Measurements from ENCODE around the gene SEC31B.
A peak's percentile ranks its signal among the peaks of the same experiment; 100 is the strongest.

SEC31B gene

GRCh38 chr10:100519311-100520051, at the start of gene SEC31B:
SEC31B (minus strand) TSS chr10:100519861; CDS start chr10:100516952, 2,909 bp downstream.
- Histone ChIP-seq H3K9ac (no peak within 1 kb of the TSS), H3K4me2 (no peak within 1 kb of the TSS), H4K20me1 (peaks cover 0 to 33% (median 17%) of the 10 kb centered on the region in 11 experiments; a peak in 15 of 22 replicates), H3K36me3 (peaks cover 28 to 81% (median 65%) of the 10 kb centered on the region in 11 experiments), H3K4me1 (no peaks in the 10 kb centered on the region), H3K4me3 (no peak within 1 kb of the TSS), H3K27me3 (no peaks in the 10 kb centered on the region), H3K9me3 (replicated peaks in 1 of 11) (no peaks in the 10 kb centered on the region), H3K27ac (no peak within 1 kb of the TSS)
- no peak for TF ChIP-seq Cebpa-rat (IDR thresholded peaks at IDR 0.05)

- no peaks in the 10 kb centered on the region for H3K4me1 ChIP-seq
- no peak for TF ChIP-seq Cebpa-rat (IDR thresholded peaks at IDR 0.05)
- peaks cover 9 to 44% (median 39%) of the 10 kb centered on the region in 11 experiments; a peak in 20 of 22 replicates for H3K27me3 ChIP-seq
Observed at GRCh38 chr10:100568912-100569311, 49.3 kb upstream of the SEC31B start.

GRCh38 chr10:100567826-100568225, 48.2 kb upstream of the SEC31B start:
- no peak for TF ChIP-seq Cebpa-rat (IDR thresholded peaks at IDR 0.05)
- no peaks in the 10 kb centered on the region for H3K36me3 ChIP-seq
- H3K9me3 ChIP-seq (replicated peaks in 1 of 11), result no peaks in the 10 kb centered on the region
- peaks cover 0 to 5% (median 0%) of the 10 kb centered on the region in 11 experiments; a peak in 4 of 22 replicates for H4K20me1 ChIP-seq
- H3K4me3 ChIP-seq, result no peak overlapping the region
- H3K9ac ChIP-seq, result no peak overlapping the region
- H3K4me2 ChIP-seq, result no peak overlapping the region
- H3K27me3 ChIP-seq, result peaks cover 9 to 44% (median 39%) of the 10 kb centered on the region in 11 experiments; a peak in 20 of 22 replicates
- peaks cover 1 to 9% (median 7%) of the 10 kb centered on the region in 10 experiments; a peak in 17 of 20 replicates for H3K4me1 ChIP-seq
- no peak overlapping the region for H3K27ac ChIP-seq

More at GRCh38 chr10:100568912-100569311, 49.3 kb upstream of the SEC31B start:
- Histone ChIP-seq H4K20me1 (peaks cover 0 to 5% (median 0%) of the 10 kb centered on the region in 11 experiments; a peak in 3 of 22 replicates), H3K27ac (no peak overlapping the region), H3K4me2 (no peak overlapping the region), H3K9me3 (replicated peaks in 1 of 11) (no peaks in the 10 kb centered on the region), H3K36me3 (no peaks in the 10 kb centered on the region), H3K9ac (no peak overlapping the region), H3K4me3 (no peak overlapping the region)

- H3K27me3 ChIP-seq, result peaks cover 9 to 44% (median 39%) of the 10 kb centered on the region in 11 experiments; a peak in 20 of 22 replicates
- no peak for TF ChIP-seq Cebpa-rat (IDR thresholded peaks at IDR 0.05)
Observed at GRCh38 chr10:100567249-100567648, 47.6 kb upstream of the SEC31B start.

GRCh38 chr10:100566561-100566960, 46.9 kb upstream of the SEC31B start:
- Histone ChIP-seq H3K27me3 (peaks cover 9 to 44% (median 39%) of the 10 kb centered on the region in 11 experiments; a peak in 20 of 22 replicates), H3K4me1 (peaks cover 7 to 15% (median 12%) of the 10 kb centered on the region in 10 experiments; a peak in 17 of 20 replicates)

More at GRCh38 chr10:100567249-100567648, 47.6 kb upstream of the SEC31B start:
- Histone ChIP-seq H3K9ac (no peak overlapping the region), H3K9me3 (replicated peaks in 1 of 11) (no peaks in the 10 kb centered on the region), H3K4me3 (no peak overlapping the region), H3K4me2 (no peak overlapping the region), H3K36me3 (no peaks in the 10 kb centered on the region; a peak in 1 of 22 replicates), H3K4me1 (peaks cover 7 to 15% (median 12%) of the 10 kb centered on the region in 10 experiments; a peak in 17 of 20 replicates), H3K27ac (no peak overlapping the region), H4K20me1 (peaks cover 0 to 5% (median 0%) of the 10 kb centered on the region in 11 experiments; a peak in 4 of 22 replicates)

GRCh38 chr10:100565206-100565985, 45.7 kb upstream of the SEC31B start:
- Histone ChIP-seq H3K9ac (no peak overlapping the region), H3K27ac (no peak overlapping the region), H3K36me3 (peaks cover 0 to 2% (median 0%) of the 10 kb centered on the region in 11 experiments; a peak in 1 of 22 replicates), H3K9me3 (replicated peaks in 1 of 11) (no peaks in the 10 kb centered on the region), H3K4me3 (no peak overlapping the region), H4K20me1 (peaks cover 0 to 5% (median 0%) of the 10 kb centered on the region in 11 experiments; a peak in 4 of 22 replicates), H3K4me2 (no peak overlapping the region), H3K27me3 (peaks cover 9 to 40% (median 36%) of the 10 kb centered on the region in 11 experiments; a peak in 20 of 22 replicates), H3K4me1 (peaks cover 7 to 15% (median 12%) of the 10 kb centered on the region in 10 experiments; a peak in 17 of 20 replicates)
- TF ChIP-seq Cebpa-rat (IDR thresholded peaks at IDR 0.05), result no peak

More at GRCh38 chr10:100566561-100566960, 46.9 kb upstream of the SEC31B start:
- no peak overlapping the region for H3K4me2 ChIP-seq
- TF ChIP-seq Cebpa-rat (IDR thresholded peaks at IDR 0.05), result no peak
- no peaks in the 10 kb centered on the region; a peak in 1 of 22 replicates for H3K36me3 ChIP-seq
- no peak overlapping the region for H3K9ac ChIP-seq
- no peaks in the 10 kb centered on the region for H3K9me3 ChIP-seq (replicated peaks in 1 of 11)
- peaks cover 0 to 5% (median 0%) of the 10 kb centered on the region in 11 experiments; a peak in 4 of 22 replicates for H4K20me1 ChIP-seq
- no peak overlapping the region for H3K27ac ChIP-seq
- H3K4me3 ChIP-seq, result no peak overlapping the region

- Histone ChIP-seq H3K9ac (no peak overlapping the region), H3K4me1 (peaks cover 7 to 15% (median 12%) of the 10 kb centered on the region in 10 experiments; a peak in 17 of 20 replicates), H3K36me3 (peaks cover 0 to 30% (median 3%) of the 10 kb centered on the region in 11 experiments; a peak in 10 of 22 replicates), H3K4me3 (no peak overlapping the region), H3K27me3 (peaks cover 0 to 7% (median 5%) of the 10 kb centered on the region in 11 experiments; a peak in 13 of 22 replicates), H3K27ac (no peak overlapping the region), H4K20me1 (peaks cover 0 to 9% (median 0%) of the 10 kb centered on the region in 11 experiments; a peak in 4 of 22 replicates), H3K9me3 (replicated peaks in 1 of 11) (no peaks in the 10 kb centered on the region), H3K4me2 (peak overlapping the region in 7 of 11 experiments; percentile 36 to 64 (median 56); a peak in 10 of 22 replicates)
- TF ChIP-seq Cebpa-rat (IDR thresholded peaks at IDR 0.05), result no peak
Observed at GRCh38 chr10:100562008-100562672, 42.5 kb upstream of the SEC31B start.

GRCh38 chr10:100561005-100561404, 41.3 kb upstream of the SEC31B start:
- no peak overlapping the region for H3K4me3 ChIP-seq
- no peak overlapping the region for H3K9ac ChIP-seq
- peaks cover 4 to 42% (median 12%) of the 10 kb centered on the region in 11 experiments; a peak in 16 of 22 replicates for H3K36me3 ChIP-seq
- H3K27ac ChIP-seq, result no peak overlapping the region
- no peak for TF ChIP-seq Cebpa-rat (IDR thresholded peaks at IDR 0.05)
- peaks cover 7 to 15% (median 12%) of the 10 kb centered on the region in 10 experiments; a peak in 17 of 20 replicates for H3K4me1 ChIP-seq
- H3K9me3 ChIP-seq (replicated peaks in 1 of 11), result no peaks in the 10 kb centered on the region
- no peak overlapping the region for H3K4me2 ChIP-seq
- peaks cover 0 to 9% (median 0%) of the 10 kb centered on the region in 11 experiments; a peak in 4 of 22 replicates for H4K20me1 ChIP-seq
- H3K27me3 ChIP-seq, result no peaks in the 10 kb centered on the region
